ENCODE data around the gene NCOA7. TPM values are rescaled to one million over a fixed set of nuclear protein-coding genes. Genes with fewer than 3 reads are reported as not detected.

NCOA7 gene
- total RNA-seq, 2 experiments from 2014 or later, result 34.6 to 35.7 TPM

- Mint-ChIP-seq H3K4me1 (ENCODE audit: low read depth) (peaks cover 18% of the 10 kb centered on the region), H3K4me3 (no peak overlapping the region), H3K27ac (no peak overlapping the region), H3K36me3 (ENCODE audit: low read depth) (peaks cover 30% of the 10 kb centered on the region), H3K27me3 (no peaks in the 10 kb centered on the region), H3K9me3 (no peaks in the 10 kb centered on the region)
- intact Hi-C loops (cut with DNase I, micrococcal nuclease), result no loop called here
- CTCF ChIA-PET, result no interaction called here
- no peak overlapping the region for H3K4me3 ChIP-seq (ENCODE audit: low read length)
- no peak overlapping the region for H3K27ac ChIP-seq (ENCODE audit: low read depth in 1 of 2, low read length in 2 of 2)
- H3K36me3 ChIP-seq (ENCODE audit: insufficient read depth, low read length), result peaks cover 6% of the 10 kb centered on the region
- POLR2A ChIA-PET, result no interaction called here
- H3K27me3 ChIP-seq (ENCODE audit: control insufficient read depth in 1 of 2, insufficient read depth in 2 of 2, low read length in 2 of 2), result no peaks in the 10 kb centered on the region
- H3K9me3 ChIP-seq (ENCODE audit: control insufficient read depth in 1 of 2, insufficient read depth in 1 of 2, low read length in 2 of 2), result peaks cover 0 to 3% of the 10 kb centered on the region in 2 experiments
- DNase-seq (no peak), ATAC-seq (ENCODE audit: poor library complexity) (no peak)
- no peak for TF ChIP-seq CTCF (IDR thresholded peaks at IDR 0.05)
- no peaks in the 10 kb centered on the region for H3K4me1 ChIP-seq (ENCODE audit: insufficient read depth, low read length)
These were observed 59.6 kb downstream of the NCOA7 start for GRCh38 chr6:125850361-125850760.

GRCh38 chr6:125852587-125852986 is 61.8 kb downstream of the NCOA7 start:
- peaks cover 9% of the 10 kb centered on the region for H3K4me1 Mint-ChIP-seq (ENCODE audit: low read depth)
- POLR2A ChIA-PET, result no interaction called here
- H3K9me3 Mint-ChIP-seq, result no peaks in the 10 kb centered on the region
- peaks cover 0 to 3% of the 10 kb centered on the region in 2 experiments for H3K9me3 ChIP-seq (ENCODE audit: control insufficient read depth in 1 of 2, insufficient read depth in 1 of 2, low read length in 2 of 2)
- peaks cover 36% of the 10 kb centered on the region for H3K36me3 Mint-ChIP-seq (ENCODE audit: low read depth)
- intact Hi-C loops (cut with DNase I, micrococcal nuclease), result no loop called here
- H3K4me3 ChIP-seq (ENCODE audit: low read length), result no peak overlapping the region
- ATAC-seq (ENCODE audit: poor library complexity), result no peak
- H3K27me3 Mint-ChIP-seq, result no peaks in the 10 kb centered on the region
- H3K4me1 ChIP-seq (ENCODE audit: insufficient read depth, low read length), result no peaks in the 10 kb centered on the region
- H3K36me3 ChIP-seq (ENCODE audit: insufficient read depth, low read length), result peaks cover 19% of the 10 kb centered on the region
- no peak overlapping the region for H3K4me3 Mint-ChIP-seq
- no peak overlapping the region for H3K27ac Mint-ChIP-seq
- no peak for TF ChIP-seq CTCF (IDR thresholded peaks at IDR 0.05)
- CTCF ChIA-PET, result no interaction called here
- DNase-seq, result no peak
- no peak overlapping the region for H3K27ac ChIP-seq (ENCODE audit: low read depth in 1 of 2, low read length in 2 of 2)
- H3K27me3 ChIP-seq (ENCODE audit: control insufficient read depth in 1 of 2, insufficient read depth in 2 of 2, low read length in 2 of 2), result no peaks in the 10 kb centered on the region

- Histone ChIP-seq H3K36me3 (ENCODE audit: insufficient read depth, low read length) (peaks cover 24% of the 10 kb centered on the region), H3K27ac (ENCODE audit: low read depth in 1 of 2, low read length in 2 of 2) (no peak overlapping the region), H3K4me3 (ENCODE audit: low read length) (no peak overlapping the region), H3K4me1 (ENCODE audit: insufficient read depth, low read length) (no peaks in the 10 kb centered on the region), H3K9me3 (ENCODE audit: control insufficient read depth in 1 of 2, insufficient read depth in 1 of 2, low read length in 2 of 2) (peaks cover 0 to 3% of the 10 kb centered on the region in 2 experiments), H3K27me3 (ENCODE audit: control insufficient read depth in 1 of 2, insufficient read depth in 2 of 2, low read length in 2 of 2) (no peaks in the 10 kb centered on the region)
- Mint-ChIP-seq H3K36me3 (ENCODE audit: low read depth) (peaks cover 36% of the 10 kb centered on the region), H3K27me3 (no peaks in the 10 kb centered on the region), H3K9me3 (no peaks in the 10 kb centered on the region), H3K27ac (no peak overlapping the region), H3K4me3 (no peak overlapping the region), H3K4me1 (ENCODE audit: low read depth) (peaks cover 9% of the 10 kb centered on the region)
- ChIA-PET CTCF (no interaction called here), POLR2A (no interaction called here)
- no peak for ATAC-seq (ENCODE audit: poor library complexity)
- no peak for TF ChIP-seq CTCF (IDR thresholded peaks at IDR 0.05)
- intact Hi-C loops (cut with DNase I, micrococcal nuclease), result no loop called here
- no peak for DNase-seq
These were observed 62.4 kb downstream of the NCOA7 start for GRCh38 chr6:125853168-125853567.

Data from CD4-positive, alpha-beta T cell (primary cell).